Tongue (tissue), 2 donors: Measurements from ENCODE around the gene SESN2. TPM values are rescaled to one million over a fixed set of nuclear protein-coding genes. Genes with fewer than 3 reads are reported as not detected.

Source experiments
- DNase-seq: peaks from one replicate; pipeline ENCODE4 v3.0.0-alpha.2; 2015
- total RNA-seq: library from RNA; depleted of rRNA; stranded (reverse); fragments of >200 nt; gene quantifications from one replicate; pipeline ENCODE4 v1.2.3, GENCODE V29; 2014

The SESN2 gene
- total RNA-seq, 1 donor from 2014 or later = 2.7 TPM

GRCh38 chr1:28329395-28330153 is 70.3 kb downstream of the SESN2 start:
- DNase-seq = peak; percentile 21

Other genes starting within 250 kb of the SESN2 start
- gene EYA3, start 170.9 kb upstream of the SESN2 start, total RNA-seq = 15.1 TPM
- gene PTAFR, start 82.8 kb upstream of the SESN2 start, total RNA-seq = 1.3 TPM
- 33.7 TPM for gene DNAJC8, start 26.5 kb upstream of the SESN2 start, total RNA-seq
- 58.9 TPM for gene ATP5IF1, start 23.4 kb upstream of the SESN2 start, total RNA-seq
- gene MED18, start 69.5 kb downstream of the SESN2 start, total RNA-seq = 15.6 TPM
- 15.1 TPM for gene PHACTR4, start 110.2 kb downstream of the SESN2 start, total RNA-seq
- gene RCC1, start 246.5 kb downstream of the SESN2 start, total RNA-seq = 18.8 TPM